ENCODE measurements around the gene CXCR5. TPM values are rescaled to one million over a fixed set of nuclear protein-coding genes. Genes with fewer than 3 reads are reported as not detected.

CXCR5 gene
- total and polyA plus RNA-seq, 2 donors (not counting 1 experiment from before 2014, with no cell fraction given), result 111 to 163 TPM

GRCh38 chr11:118923721-118924587 lies 40.3 kb downstream of the CXCR5 start:
- WGBS (ENCODE audit: insufficient coverage), result 23% methylated on average over 3 of the region's 7 CpGs
- Histone ChIP-seq H3K4me1 (ENCODE audit: control insufficient read depth in 2 of 2, insufficient read depth in 2 of 2, low read length in 2 of 2) (peaks cover 65 to 83% of the 10 kb centered on the region in 2 donors), H3K4me2 (replicated peaks; ENCODE audit: low read depth, low read length, poor library complexity, severe bottlenecking) (peak overlapping the region; percentile 98), H3K79me2 (ENCODE audit: control insufficient read depth, insufficient read depth, low read length) (peaks cover 69% of the 10 kb centered on the region), H3K27ac (ENCODE audit: low read length in 2 of 2) (peak overlapping the region; percentile 26 to 78), H4K20me1 (ENCODE audit: control insufficient read depth, insufficient read depth, low read length, poor library complexity, severe bottlenecking) (peaks cover 38% of the 10 kb centered on the region), H3K4me3 (ENCODE audit: control extremely low read depth in 1 of 5, extremely low read depth in 1 of 5, insufficient read depth in 1 of 5, low read depth in 2 of 5, low read length in 4 of 5) (peak overlapping the region; percentile 69 to 98 (median 94)), H3K9me3 (ENCODE audit: control extremely low read depth in 1 of 3, control insufficient read depth in 2 of 3, insufficient read depth in 1 of 3, low read length in 2 of 3) (no peaks in the 10 kb centered on the region), H3K9ac (ENCODE audit: low read length) (peak overlapping the region; percentile 78), H3K36me3 (replicated peaks in 1 of 2; ENCODE audit: control extremely low read depth in 1 of 2, control insufficient read depth in 1 of 2, extremely low read depth in 1 of 2, insufficient read depth in 2 of 2, low read length in 1 of 2) (peaks cover 0 to 11% of the 10 kb centered on the region in 2 experiments), H3K27me3 (replicated peaks in 1 of 4; ENCODE audit: control extremely low read depth in 1 of 4, control insufficient read depth in 3 of 4, insufficient read depth in 4 of 4, low read length in 3 of 4) (no peaks in the 10 kb centered on the region), H2AFZ (ENCODE audit: insufficient read depth, low read depth, low read length, poor library complexity, severe bottlenecking) (peak overlapping the region; percentile 65)
- Mint-ChIP-seq H3K27me3 (no peaks in the 10 kb centered on the region), H3K4me1 (peaks cover 77% of the 10 kb centered on the region), H3K9me3 (ENCODE audit: insufficient read depth) (no peaks in the 10 kb centered on the region), H3K27ac (peak overlapping the region; percentile 80), H3K4me3 (peak overlapping the region; percentile 90)
- POLR2A ChIA-PET, result interaction anchor here (0.6 to 2.3 kb wide), 7 partner anchors 10 to 248 kb away, joined by 3 to 20 read pairs (median 3); partner anchors contain the start of gene SLC37A4
- TF ChIP-seq EZH2 (IDR thresholded peaks at IDR 0.05; ENCODE audit: borderline replicate concordance, insufficient read depth, low read depth, low read length, poor library complexity, severe bottlenecking) (no peak), CTCF (IDR thresholded peaks at IDR 0.05) (no peak)
- CTCF ChIA-PET, result interaction anchor here (1.1 to 12.7 kb wide), 6 partner anchors 14 to 234 kb away, joined by 3 to 288 read pairs (median 4); partner anchors contain the start of gene DDX6
- DNase-seq, result peak; percentile 46
- intact Hi-C loops (cut with micrococcal nuclease), result loop anchor here (1.0 kb wide), 1 partner anchor 9 kb away; no protein-coding TSS in a partner anchor
- ATAC-seq (ENCODE audit: low read depth), result no peak
